PC-9 (cell line): ENCODE measurements around the gene RSBN1L. TPM values are rescaled to one million over a fixed set of nuclear protein-coding genes. Genes with fewer than 3 reads are reported as not detected.

ENCODE experiments used
- BruUV-seq: library from RNA; stranded (reverse); fragments of 400-500 nt; replicated peaks from 2 replicates; lab custom pipeline; 2021; lab: Mats Ljungman, UMichigan
- CTCF ChIA-PET: fragments of 300-600 bp; sonication (Branson Sonifier 250); formaldehyde crosslinking; loops from one replicate; lab custom pipeline; 2022; ENCODE audit warnings: antibody characterized with exemption; lab: Charles Lee
- POLR2A ChIA-PET: fragments of 300-600 bp; sonication (Branson Sonifier 250); formaldehyde crosslinking; loops from one replicate; lab custom pipeline; 2022; ENCODE audit warnings: antibody characterized with exemption; ENCODE audit not compliant: unreplicated experiment; lab: Charles Lee
- DNase-seq, 2 experiments: peaks; one replicate each; pipeline versions ENCODE4 v3.0.0 to v3.0.0-alpha.2; 2015 to 2022; ENCODE audit warnings: mixed read lengths in 1 of 2
- H2AFZ ChIP-seq: fragments of 200-600 bp; sonication (generic); 2 replicates; pipeline ENCODE4 v1.8.1; 2017; ENCODE audit warnings: antibody characterized with exemption
- H3F3A ChIP-seq: fragments of 200-600 bp; sonication (generic); 2 replicates; pipeline ENCODE4 v1.8.1; 2017; ENCODE audit warnings: antibody characterized with exemption, mild to moderate bottlenecking, low read depth; ENCODE audit not compliant: insufficient read depth
- H3K27ac ChIP-seq: fragments of 200-600 bp; sonication (generic); 2 replicates; pipeline ENCODE4 v1.6.1; 2016; ENCODE audit warnings: mixed run types
- H3K27me3 ChIP-seq: fragments of 200-600 bp; sonication (generic); 2 replicates; pipeline ENCODE4 v1.6.1; 2016; ENCODE audit warnings: low read depth, mixed run types; ENCODE audit not compliant: insufficient read depth
- H3K36me3 ChIP-seq: fragments of 200-600 bp; sonication (generic); 2 replicates; pipeline ENCODE4 v1.6.1; 2016; ENCODE audit warnings: low read depth, mixed run types
- H3K4me1 ChIP-seq: fragments of 200-600 bp; sonication (generic); replicated peaks from 2 replicates; pipeline ENCODE4 v1.6.1; 2016; ENCODE audit warnings: mixed run types; ENCODE audit not compliant: insufficient read depth
- H3K4me2 ChIP-seq: fragments of 200-600 bp; sonication (generic); 2 replicates; pipeline ENCODE4 v1.6.1; 2017; ENCODE audit warnings: mixed run types
- H3K4me3 ChIP-seq: fragments of 200-600 bp; sonication (generic); 2 replicates; pipeline ENCODE4 v1.6.1; 2016; ENCODE audit warnings: mixed run types
- H3K79me2 ChIP-seq: fragments of 200-600 bp; sonication (generic); 2 replicates; pipeline ENCODE4 v1.6.1; 2017; ENCODE audit warnings: low read depth, mixed run types
- H3K9me2 ChIP-seq: fragments of 200-600 bp; sonication (generic); 2 replicates; pipeline ENCODE4 v1.8.1; 2017; ENCODE audit warnings: mild to moderate bottlenecking; ENCODE audit not compliant: insufficient read depth
- H3K9me3 ChIP-seq: fragments of 200-600 bp; sonication (generic); 2 replicates; pipeline ENCODE4 v1.8.1; 2016; ENCODE audit warnings: low read depth; ENCODE audit not compliant: insufficient read depth
- H4K20me1 ChIP-seq: fragments of 200-600 bp; sonication (generic); 2 replicates; pipeline ENCODE4 v1.8.1; 2017; ENCODE audit not compliant: insufficient read depth
- EZH2 ChIP-seq: fragments of 200-600 bp; sonication (generic); IDR thresholded peaks from 2 replicates; pipeline ENCODE4 v1.8.0; 2017; ENCODE audit warnings: antibody characterized with exemption, low read depth
- intact Hi-C: fragments of 100-400 bp; cut with micrococcal nuclease; formaldehyde crosslinking; loops from one replicate; pipeline ENCODE4 v1.10.0; 2022; ENCODE audit not compliant: unreplicated experiment
- total RNA-seq: library from RNA; stranded (reverse); gene quantifications from 2 replicates; pipeline ENCODE4 v1.2.3, GENCODE V29; 2021
- TF ChIP-seq, protein P1 (sequence below): fragments of 200-600 bp; sonication (generic); conservative IDR thresholded peaks from 2 replicates; pipeline ENCODE4 v1.6.1; 2017; ENCODE audit warnings: mixed run types, antibody characterized with exemption, mild to moderate bottlenecking, moderate library complexity

Gene RSBN1L
- total RNA-seq, 1 experiment from 2014 or later = 20.7 TPM

- Histone ChIP-seq H3K79me2 (peaks cover 16% of the 10 kb centered on the region; the same call in 1 of the 2 replicates), H3K4me1 (peaks cover 6% of the 10 kb centered on the region), H3K27me3 (no peaks in the 10 kb centered on the region), H3K27ac (no peak overlapping the region), H2AFZ (no peak overlapping the region), H3K9me2 (no peaks in the 10 kb centered on the region), H3K36me3 (0 out of 2 replicates have a peak, but pooled peaks cover 4% of the 10 kb centered on the region), H3K9me3 (peaks cover 3% of the 10 kb centered on the region; the same call in 1 of the 2 replicates), H3K4me3 (no peak overlapping the region), H3F3A (peaks cover 5% of the 10 kb centered on the region; the same call in 1 of the 2 replicates), H3K4me2 (no peak overlapping the region), H4K20me1 (no peaks in the 10 kb centered on the region)
- intact Hi-C loops = no loop called here
- ChIA-PET CTCF (no interaction called here), POLR2A (no interaction called here)
- no TSS peak for BruUV-seq
- no peak for TF ChIP-seq EZH2
- TF ChIP-seq, protein P1, sequence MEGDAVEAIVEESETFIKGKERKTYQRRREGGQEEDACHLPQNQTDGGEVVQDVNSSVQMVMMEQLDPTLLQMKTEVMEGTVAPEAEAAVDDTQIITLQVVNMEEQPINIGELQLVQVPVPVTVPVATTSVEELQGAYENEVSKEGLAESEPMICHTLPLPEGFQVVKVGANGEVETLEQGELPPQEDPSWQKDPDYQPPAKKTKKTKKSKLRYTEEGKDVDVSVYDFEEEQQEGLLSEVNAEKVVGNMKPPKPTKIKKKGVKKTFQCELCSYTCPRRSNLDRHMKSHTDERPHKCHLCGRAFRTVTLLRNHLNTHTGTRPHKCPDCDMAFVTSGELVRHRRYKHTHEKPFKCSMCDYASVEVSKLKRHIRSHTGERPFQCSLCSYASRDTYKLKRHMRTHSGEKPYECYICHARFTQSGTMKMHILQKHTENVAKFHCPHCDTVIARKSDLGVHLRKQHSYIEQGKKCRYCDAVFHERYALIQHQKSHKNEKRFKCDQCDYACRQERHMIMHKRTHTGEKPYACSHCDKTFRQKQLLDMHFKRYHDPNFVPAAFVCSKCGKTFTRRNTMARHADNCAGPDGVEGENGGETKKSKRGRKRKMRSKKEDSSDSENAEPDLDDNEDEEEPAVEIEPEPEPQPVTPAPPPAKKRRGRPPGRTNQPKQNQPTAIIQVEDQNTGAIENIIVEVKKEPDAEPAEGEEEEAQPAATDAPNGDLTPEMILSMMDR = no peak
- DNase-seq = no peak
Observed at GRCh38 chr7:77806425-77806824, 110.2 kb downstream of the RSBN1L start.

GRCh38 chr7:77808517-77808916 is 112.3 kb downstream of the RSBN1L start:
- no TSS peak for BruUV-seq
- no peaks in the 10 kb centered on the region for H3K27me3 ChIP-seq
- H3K79me2 ChIP-seq = peaks cover 17% of the 10 kb centered on the region; the same call in 1 of the 2 replicates
- ChIA-PET POLR2A (no interaction called here), CTCF (no interaction called here)
- intact Hi-C loops = no loop called here
- TF ChIP-seq EZH2 = no peak
- TF ChIP-seq, protein P1 = no peak
- peaks cover 3% of the 10 kb centered on the region; the same call in 1 of the 2 replicates for H3K9me3 ChIP-seq
- H3K4me2 ChIP-seq = no peak overlapping the region
- H3K9me2 ChIP-seq = no peaks in the 10 kb centered on the region
- no peaks in the 10 kb centered on the region for H4K20me1 ChIP-seq
- peaks cover 21% of the 10 kb centered on the region for H3K4me1 ChIP-seq
- no peak overlapping the region for H3K4me3 ChIP-seq
- H3K36me3 ChIP-seq = 0 out of 2 replicates have a peak, but pooled peaks cover 4% of the 10 kb centered on the region
- H2AFZ ChIP-seq = no peak overlapping the region
- no peak for DNase-seq
- H3F3A ChIP-seq = peaks cover 8% of the 10 kb centered on the region; the same call in 1 of the 2 replicates
- H3K27ac ChIP-seq = no peak overlapping the region

- POLR2A ChIA-PET = interaction anchor here (0.5 to 0.6 kb wide), 2 partner anchors 101 to 544 kb away, joined by 7 to 8 read pairs; no protein-coding TSS in a partner anchor
Observed at GRCh38 chr7:77811516-77812289, 115.4 kb downstream of the RSBN1L start.

More at GRCh38 chr7:77811516-77812289, 115.4 kb downstream of the RSBN1L start:
- H3K79me2 ChIP-seq = peaks cover 17% of the 10 kb centered on the region; the same call in 1 of the 2 replicates
- H3K4me1 ChIP-seq = peaks cover 21% of the 10 kb centered on the region
- H3K9me3 ChIP-seq = peaks cover 1% of the 10 kb centered on the region; the same call in 1 of the 2 replicates
- intact Hi-C loops = loop anchor here (1.0 kb wide), 1 partner anchor 23 kb away; no protein-coding TSS in a partner anchor
- CTCF ChIA-PET = interaction anchor here (1.0 to 1.3 kb wide), 2 partner anchors 13 to 23 kb away, joined by 3 read pairs; partner anchors contain the start of genes PHTF2 and TMEM60
- peak overlapping the region; percentile 76 for H3K27ac ChIP-seq
- H4K20me1 ChIP-seq = no peaks in the 10 kb centered on the region
- no peaks in the 10 kb centered on the region for H3K9me2 ChIP-seq
- H3K4me2 ChIP-seq = peak overlapping the region; percentile 47
- no peaks in the 10 kb centered on the region for H3K27me3 ChIP-seq
- peak in 1 of 2 experiments; percentile 85 for DNase-seq
- H2AFZ ChIP-seq = no peak overlapping the region
- TF ChIP-seq EZH2 = no peak
- TF ChIP-seq, protein P1 = no peak
- H3F3A ChIP-seq = peaks cover 8% of the 10 kb centered on the region; the same call in 1 of the 2 replicates
- H3K4me3 ChIP-seq = peak overlapping the region; percentile 7; the same call in 1 of the 2 replicates
- BruUV-seq = no TSS peak
- no peaks in the 10 kb centered on the region for H3K36me3 ChIP-seq
